GM23338 (cell line): Measurements from ENCODE around the gene SBF1. TPM values are rescaled to one million over a fixed set of nuclear protein-coding genes. Genes with fewer than 3 reads are reported as not detected.

Source experiments
- ATAC-seq: fragments of 200-7000 bp; cut with Tn5 transposase; 3 replicates; pipeline ENCODE4 v1.9.1; 2020
- DNase-seq: peaks from one replicate; pipeline ENCODE4 v3.0.0-alpha.2; 2015; ENCODE audit warnings: low spot score
- H2AFZ ChIP-seq: fragments of 200-600 bp; sonication (generic); 2 replicates; pipeline ENCODE4 v1.8.0; 2016; ENCODE audit warnings: antibody characterized with exemption, mild to moderate bottlenecking, moderate library complexity
- H3F3A ChIP-seq: fragments of 200-600 bp; sonication (generic); replicated peaks from 2 replicates; pipeline ENCODE4 v1.8.0; 2017; ENCODE audit warnings: antibody characterized with exemption, mixed run types, low read depth
- H3K27ac ChIP-seq: fragments of 200-600 bp; sonication (generic); 2 replicates; pipeline ENCODE4 v1.6.1; 2016; ENCODE audit warnings: low read depth
- H3K27me3 ChIP-seq: fragments of 200-600 bp; sonication (generic); 2 replicates; pipeline ENCODE4 v1.8.0; 2016; ENCODE audit warnings: mild to moderate bottlenecking, mixed run types, moderate library complexity; ENCODE audit not compliant: insufficient read depth
- H3K36me3 ChIP-seq: fragments of 200-600 bp; sonication (generic); 2 replicates; pipeline ENCODE4 v1.8.0; 2016; ENCODE audit warnings: mild to moderate bottlenecking; ENCODE audit not compliant: insufficient read depth
- H3K4me1 ChIP-seq: fragments of 200-600 bp; sonication (generic); 2 replicates; pipeline ENCODE4 v1.8.0; 2016; ENCODE audit warnings: mild to moderate bottlenecking, moderate library complexity; ENCODE audit not compliant: insufficient read depth
- H3K4me2 ChIP-seq: fragments of 200-600 bp; sonication (generic); 2 replicates; pipeline ENCODE4 v1.7.1; 2017; ENCODE audit warnings: mixed run types
- H3K4me3 ChIP-seq: fragments of 200-600 bp; sonication (generic); 2 replicates; pipeline ENCODE4 v1.6.1; 2016; ENCODE audit warnings: mixed run types
- H3K79me2 ChIP-seq: fragments of 200-600 bp; sonication (generic); replicated peaks from 2 replicates; pipeline ENCODE4 v1.8.0; 2017; ENCODE audit warnings: mild to moderate bottlenecking; ENCODE audit not compliant: insufficient read depth
- H3K9me2 ChIP-seq: fragments of 200-600 bp; sonication (generic); 2 replicates; pipeline ENCODE4 v1.8.0; 2017; ENCODE audit not compliant: insufficient read depth
- H4K20me1 ChIP-seq: fragments of 200-600 bp; sonication (generic); replicated peaks from 2 replicates; pipeline ENCODE4 v1.8.0; 2017; ENCODE audit warnings: mild to moderate bottlenecking; ENCODE audit not compliant: insufficient read depth
- H3K27ac Mint-ChIP-seq: 2 replicates; pipeline ENCODE4 v1.8.0; 2020; ENCODE audit warnings: inconsistent platforms, mild to moderate bottlenecking, moderate library complexity, mixed read lengths
- H3K27me3 Mint-ChIP-seq: 3 replicates; pipeline ENCODE4 v1.8.0; 2022; ENCODE audit warnings: low read depth, mild to moderate bottlenecking, moderate library complexity, mixed read lengths, inconsistent platforms; ENCODE audit not compliant: insufficient read depth, poor library complexity
- H3K36me3 Mint-ChIP-seq: 3 replicates; pipeline ENCODE4 v1.8.0; 2021; ENCODE audit warnings: low read depth, mild to moderate bottlenecking, inconsistent platforms, moderate library complexity, mixed read lengths
- H3K4me1 Mint-ChIP-seq: 3 replicates; pipeline ENCODE4 v1.8.0; 2020; ENCODE audit warnings: mild to moderate bottlenecking, inconsistent platforms, mixed read lengths
- H3K4me3 Mint-ChIP-seq: 3 replicates; pipeline ENCODE4 v1.8.0; 2021; ENCODE audit warnings: moderate library complexity, mild to moderate bottlenecking, inconsistent platforms, mixed read lengths
- H3K9me3 Mint-ChIP-seq: 3 replicates; pipeline ENCODE4 v1.8.0; 2020; ENCODE audit warnings: moderate library complexity, mild to moderate bottlenecking, inconsistent platforms, mixed read lengths
- CREB1 ChIP-seq: fragments of 250-450 bp; sonication (Bioruptor Pico); IDR thresholded peaks from 2 replicates; pipeline ENCODE4 v1.5.0; 2020; ENCODE audit warnings: low read depth, mild to moderate bottlenecking, moderate library complexity
- EZH2phosphoT487 ChIP-seq: fragments of 200-600 bp; sonication (generic); IDR thresholded peaks from one replicate; pipeline ENCODE4 v1.8.1; 2018; ENCODE audit warnings: antibody characterized with exemption; ENCODE audit not compliant: unreplicated experiment
- JUNB ChIP-seq: IDR thresholded peaks from one replicate; pipeline ENCODE4 v1.6.1; 2016; ENCODE audit warnings: antibody characterized with exemption; ENCODE audit not compliant: unreplicated experiment
- NANOG ChIP-seq: IDR thresholded peaks from 2 replicates; pipeline ENCODE4 v1.6.1; 2016; ENCODE audit warnings: antibody characterized with exemption, borderline replicate concordance
- POLR2AphosphoS5 ChIP-seq: IDR thresholded peaks from 2 replicates; pipeline ENCODE4 v1.6.1; 2016; ENCODE audit warnings: antibody characterized with exemption, low read depth
- STAT1 ChIP-seq: IDR thresholded peaks from one replicate; pipeline ENCODE4 v1.6.1; 2016; ENCODE audit warnings: antibody characterized with exemption; ENCODE audit not compliant: unreplicated experiment
- ZNF331 ChIP-seq: fragments of 250-450 bp; sonication (Bioruptor Pico); IDR thresholded peaks from 2 replicates; pipeline ENCODE4 v1.5.0; 2020; ENCODE audit warnings: low read depth, mild to moderate bottlenecking, moderate library complexity
- polyA plus RNA-seq: library from polyadenylated mRNA; unstranded; fragments of >200 nt; fragmentation: Nextera tagmentation; extraction: Ambion mirVana; gene quantifications from 2 replicates; pipeline ENCODE4 v1.2.1, GENCODE V29; 2016
- total RNA-seq: library from RNA; depleted of rRNA; stranded (reverse); fragments of >200 nt; shearing (Covaris generic); gene quantifications from 2 replicates; pipeline ENCODE4 v1.2.3, GENCODE V29; 2014
- TF ChIP-seq, protein P1 (sequence below): IDR thresholded peaks from one replicate; pipeline ENCODE4 v1.6.1; 2018; ENCODE audit warnings: antibody characterized with exemption; ENCODE audit not compliant: unreplicated experiment
- TF ChIP-seq, protein P2 (sequence below): fragments of 250-450 bp; sonication (Bioruptor Pico); IDR thresholded peaks from 2 replicates; pipeline ENCODE4 v1.5.0; 2020; ENCODE audit warnings: mild to moderate bottlenecking, moderate library complexity
- TF ChIP-seq, protein P3 (sequence below), 2 experiments: fragments of 200-600 bp in 1 of 2; sonication (generic) in 1 of 2; conservative IDR thresholded peaks; 2 replicates each; pipeline versions ENCODE4 v1.5.1 to v1.6.1; 2016 to 2017; ENCODE audit warnings: antibody characterized with exemption in 2 of 2, low read depth in 2 of 2, mild to moderate bottlenecking in 2 of 2, moderate library complexity in 1 of 2
- TF ChIP-seq, protein P4 (sequence below): IDR thresholded peaks from 2 replicates; pipeline ENCODE4 v1.6.1; 2016; ENCODE audit warnings: antibody characterized with exemption

SBF1 gene
- total and polyA plus RNA-seq, 2 experiments from 2014 or later: 26.5 to 85.4 TPM

DNA sequence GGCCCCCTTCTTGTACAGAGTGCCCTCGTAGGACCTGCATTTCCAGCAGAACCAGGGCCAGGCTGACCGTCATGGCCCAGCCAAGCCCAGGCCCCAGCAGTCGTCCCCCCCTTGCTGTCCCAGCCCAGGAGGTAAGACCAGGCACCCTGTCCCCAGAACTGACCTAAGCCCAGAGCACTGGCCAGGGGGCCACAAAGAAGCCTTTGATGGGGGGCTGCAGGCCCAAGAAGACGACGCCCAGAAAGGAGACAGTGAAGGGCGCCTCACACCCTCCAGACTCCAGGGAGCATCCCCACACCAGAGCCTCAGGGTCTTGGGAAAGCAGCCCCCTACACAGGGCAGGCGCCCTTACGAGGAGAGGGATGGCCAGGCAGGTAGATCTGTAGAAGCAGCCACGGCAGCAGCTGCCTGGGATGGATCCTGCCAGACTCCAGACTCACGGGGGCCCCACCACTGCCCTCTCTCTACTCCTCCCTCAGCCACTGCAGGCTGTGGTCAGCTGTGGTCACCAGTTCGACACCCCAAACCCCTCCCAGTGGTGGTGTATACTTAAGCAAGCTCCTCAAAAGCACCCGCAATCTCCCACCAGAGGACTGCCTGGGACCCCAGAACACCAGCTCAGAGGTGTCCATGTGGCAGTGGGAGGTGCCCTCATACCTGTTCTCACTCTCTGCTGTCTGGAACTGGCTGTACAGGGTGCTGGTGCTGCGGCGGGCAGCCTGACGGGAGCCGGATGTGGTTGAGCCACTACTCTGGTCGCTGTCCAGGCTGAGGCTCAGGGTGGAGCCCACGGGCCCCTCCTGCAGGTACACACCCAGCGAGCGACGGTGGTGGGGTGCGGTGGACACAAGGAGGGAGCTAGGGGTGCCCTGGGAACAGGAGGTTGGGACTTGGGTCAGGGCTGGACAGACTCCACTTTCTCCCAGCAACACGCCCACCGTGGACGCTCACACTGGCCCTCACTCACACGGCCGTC is 27.0 kb downstream of the SBF1 start:
- Histone ChIP-seq H3K4me3 (no peak overlapping the region), H3K4me1 (no peaks in the 10 kb centered on the region; the same call in 1 of the 2 replicates), H3K27me3 (no peaks in the 10 kb centered on the region), H3K79me2 (no peaks in the 10 kb centered on the region), H3K9me2 (no peaks in the 10 kb centered on the region), H3K27ac (no peak overlapping the region), H2AFZ (no peak overlapping the region), H4K20me1 (peaks cover 20% of the 10 kb centered on the region; the same call in 1 of the 2 replicates), H3K36me3 (no peaks in the 10 kb centered on the region), H3F3A (peaks cover 7% of the 10 kb centered on the region; the same call in 1 of the 2 replicates), H3K4me2 (no peak overlapping the region)
- no peak for DNase-seq
- peaks cover 24% of the 10 kb centered on the region for H3K27me3 Mint-ChIP-seq
- H3K27ac Mint-ChIP-seq: no peak overlapping the region
- TF ChIP-seq, protein P1, sequence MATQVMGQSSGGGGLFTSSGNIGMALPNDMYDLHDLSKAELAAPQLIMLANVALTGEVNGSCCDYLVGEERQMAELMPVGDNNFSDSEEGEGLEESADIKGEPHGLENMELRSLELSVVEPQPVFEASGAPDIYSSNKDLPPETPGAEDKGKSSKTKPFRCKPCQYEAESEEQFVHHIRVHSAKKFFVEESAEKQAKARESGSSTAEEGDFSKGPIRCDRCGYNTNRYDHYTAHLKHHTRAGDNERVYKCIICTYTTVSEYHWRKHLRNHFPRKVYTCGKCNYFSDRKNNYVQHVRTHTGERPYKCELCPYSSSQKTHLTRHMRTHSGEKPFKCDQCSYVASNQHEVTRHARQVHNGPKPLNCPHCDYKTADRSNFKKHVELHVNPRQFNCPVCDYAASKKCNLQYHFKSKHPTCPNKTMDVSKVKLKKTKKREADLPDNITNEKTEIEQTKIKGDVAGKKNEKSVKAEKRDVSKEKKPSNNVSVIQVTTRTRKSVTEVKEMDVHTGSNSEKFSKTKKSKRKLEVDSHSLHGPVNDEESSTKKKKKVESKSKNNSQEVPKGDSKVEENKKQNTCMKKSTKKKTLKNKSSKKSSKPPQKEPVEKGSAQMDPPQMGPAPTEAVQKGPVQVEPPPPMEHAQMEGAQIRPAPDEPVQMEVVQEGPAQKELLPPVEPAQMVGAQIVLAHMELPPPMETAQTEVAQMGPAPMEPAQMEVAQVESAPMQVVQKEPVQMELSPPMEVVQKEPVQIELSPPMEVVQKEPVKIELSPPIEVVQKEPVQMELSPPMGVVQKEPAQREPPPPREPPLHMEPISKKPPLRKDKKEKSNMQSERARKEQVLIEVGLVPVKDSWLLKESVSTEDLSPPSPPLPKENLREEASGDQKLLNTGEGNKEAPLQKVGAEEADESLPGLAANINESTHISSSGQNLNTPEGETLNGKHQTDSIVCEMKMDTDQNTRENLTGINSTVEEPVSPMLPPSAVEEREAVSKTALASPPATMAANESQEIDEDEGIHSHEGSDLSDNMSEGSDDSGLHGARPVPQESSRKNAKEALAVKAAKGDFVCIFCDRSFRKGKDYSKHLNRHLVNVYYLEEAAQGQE: no peak
- TF ChIP-seq POLR2AphosphoS5 (no peak), EZH2phosphoT487 (no peak), ZNF331 (CRISPR knock-in tag) (no peak), NANOG (no peak), JUNB (no peak), CREB1 (no peak), STAT1 (no peak)
- TF ChIP-seq, protein P2, sequence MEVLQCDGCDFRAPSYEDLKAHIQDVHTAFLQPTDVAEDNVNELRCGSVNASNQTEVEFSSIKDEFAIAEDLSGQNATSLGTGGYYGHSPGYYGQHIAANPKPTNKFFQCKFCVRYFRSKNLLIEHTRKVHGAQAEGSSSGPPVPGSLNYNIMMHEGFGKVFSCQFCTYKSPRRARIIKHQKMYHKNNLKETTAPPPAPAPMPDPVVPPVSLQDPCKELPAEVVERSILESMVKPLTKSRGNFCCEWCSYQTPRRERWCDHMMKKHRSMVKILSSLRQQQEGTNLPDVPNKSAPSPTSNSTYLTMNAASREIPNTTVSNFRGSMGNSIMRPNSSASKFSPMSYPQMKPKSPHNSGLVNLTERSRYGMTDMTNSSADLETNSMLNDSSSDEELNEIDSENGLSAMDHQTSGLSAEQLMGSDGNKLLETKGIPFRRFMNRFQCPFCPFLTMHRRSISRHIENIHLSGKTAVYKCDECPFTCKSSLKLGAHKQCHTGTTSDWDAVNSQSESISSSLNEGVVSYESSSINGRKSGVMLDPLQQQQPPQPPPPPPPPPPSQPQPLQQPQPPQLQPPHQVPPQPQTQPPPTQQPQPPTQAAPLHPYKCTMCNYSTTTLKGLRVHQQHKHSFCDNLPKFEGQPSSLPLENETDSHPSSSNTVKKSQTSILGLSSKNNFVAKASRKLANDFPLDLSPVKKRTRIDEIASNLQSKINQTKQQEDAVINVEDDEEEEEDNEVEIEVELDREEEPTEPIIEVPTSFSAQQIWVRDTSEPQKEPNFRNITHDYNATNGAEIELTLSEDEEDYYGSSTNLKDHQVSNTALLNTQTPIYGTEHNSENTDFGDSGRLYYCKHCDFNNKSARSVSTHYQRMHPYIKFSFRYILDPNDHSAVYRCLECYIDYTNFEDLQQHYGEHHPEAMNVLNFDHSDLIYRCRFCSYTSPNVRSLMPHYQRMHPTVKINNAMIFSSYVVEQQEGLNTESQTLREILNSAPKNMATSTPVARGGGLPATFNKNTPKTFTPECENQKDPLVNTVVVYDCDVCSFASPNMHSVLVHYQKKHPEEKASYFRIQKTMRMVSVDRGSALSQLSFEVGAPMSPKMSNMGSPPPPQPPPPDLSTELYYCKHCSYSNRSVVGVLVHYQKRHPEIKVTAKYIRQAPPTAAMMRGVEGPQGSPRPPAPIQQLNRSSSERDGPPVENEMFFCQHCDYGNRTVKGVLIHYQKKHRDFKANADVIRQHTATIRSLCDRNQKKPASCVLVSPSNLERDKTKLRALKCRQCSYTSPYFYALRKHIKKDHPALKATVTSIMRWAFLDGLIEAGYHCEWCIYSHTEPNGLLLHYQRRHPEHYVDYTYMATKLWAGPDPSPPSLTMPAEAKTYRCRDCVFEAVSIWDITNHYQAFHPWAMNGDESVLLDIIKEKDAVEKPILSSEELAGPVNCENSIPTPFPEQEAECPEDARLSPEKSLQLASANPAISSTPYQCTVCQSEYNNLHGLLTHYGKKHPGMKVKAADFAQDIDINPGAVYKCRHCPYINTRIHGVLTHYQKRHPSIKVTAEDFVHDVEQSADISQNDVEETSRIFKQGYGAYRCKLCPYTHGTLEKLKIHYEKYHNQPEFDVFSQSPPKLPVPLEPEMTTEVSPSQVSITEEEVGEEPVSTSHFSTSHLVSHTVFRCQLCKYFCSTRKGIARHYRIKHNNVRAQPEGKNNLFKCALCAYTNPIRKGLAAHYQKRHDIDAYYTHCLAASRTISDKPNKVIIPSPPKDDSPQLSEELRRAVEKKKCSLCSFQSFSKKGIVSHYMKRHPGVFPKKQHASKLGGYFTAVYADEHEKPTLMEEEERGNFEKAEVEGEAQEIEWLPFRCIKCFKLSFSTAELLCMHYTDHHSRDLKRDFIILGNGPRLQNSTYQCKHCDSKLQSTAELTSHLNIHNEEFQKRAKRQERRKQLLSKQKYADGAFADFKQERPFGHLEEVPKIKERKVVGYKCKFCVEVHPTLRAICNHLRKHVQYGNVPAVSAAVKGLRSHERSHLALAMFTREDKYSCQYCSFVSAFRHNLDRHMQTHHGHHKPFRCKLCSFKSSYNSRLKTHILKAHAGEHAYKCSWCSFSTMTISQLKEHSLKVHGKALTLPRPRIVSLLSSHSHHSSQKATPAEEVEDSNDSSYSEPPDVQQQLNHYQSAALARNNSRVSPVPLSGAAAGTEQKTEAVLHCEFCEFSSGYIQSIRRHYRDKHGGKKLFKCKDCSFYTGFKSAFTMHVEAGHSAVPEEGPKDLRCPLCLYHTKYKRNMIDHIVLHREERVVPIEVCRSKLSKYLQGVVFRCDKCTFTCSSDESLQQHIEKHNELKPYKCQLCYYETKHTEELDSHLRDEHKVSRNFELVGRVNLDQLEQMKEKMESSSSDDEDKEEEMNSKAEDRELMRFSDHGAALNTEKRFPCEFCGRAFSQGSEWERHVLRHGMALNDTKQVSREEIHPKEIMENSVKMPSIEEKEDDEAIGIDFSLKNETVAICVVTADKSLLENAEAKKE (CRISPR knock-in tag): no peak
- TF ChIP-seq, protein P3, sequence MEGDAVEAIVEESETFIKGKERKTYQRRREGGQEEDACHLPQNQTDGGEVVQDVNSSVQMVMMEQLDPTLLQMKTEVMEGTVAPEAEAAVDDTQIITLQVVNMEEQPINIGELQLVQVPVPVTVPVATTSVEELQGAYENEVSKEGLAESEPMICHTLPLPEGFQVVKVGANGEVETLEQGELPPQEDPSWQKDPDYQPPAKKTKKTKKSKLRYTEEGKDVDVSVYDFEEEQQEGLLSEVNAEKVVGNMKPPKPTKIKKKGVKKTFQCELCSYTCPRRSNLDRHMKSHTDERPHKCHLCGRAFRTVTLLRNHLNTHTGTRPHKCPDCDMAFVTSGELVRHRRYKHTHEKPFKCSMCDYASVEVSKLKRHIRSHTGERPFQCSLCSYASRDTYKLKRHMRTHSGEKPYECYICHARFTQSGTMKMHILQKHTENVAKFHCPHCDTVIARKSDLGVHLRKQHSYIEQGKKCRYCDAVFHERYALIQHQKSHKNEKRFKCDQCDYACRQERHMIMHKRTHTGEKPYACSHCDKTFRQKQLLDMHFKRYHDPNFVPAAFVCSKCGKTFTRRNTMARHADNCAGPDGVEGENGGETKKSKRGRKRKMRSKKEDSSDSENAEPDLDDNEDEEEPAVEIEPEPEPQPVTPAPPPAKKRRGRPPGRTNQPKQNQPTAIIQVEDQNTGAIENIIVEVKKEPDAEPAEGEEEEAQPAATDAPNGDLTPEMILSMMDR (conservative IDR thresholded peaks at IDR 0.05; ENCODE audit: low read depth in 2 of 2): no peak
- TF ChIP-seq, protein P4, sequence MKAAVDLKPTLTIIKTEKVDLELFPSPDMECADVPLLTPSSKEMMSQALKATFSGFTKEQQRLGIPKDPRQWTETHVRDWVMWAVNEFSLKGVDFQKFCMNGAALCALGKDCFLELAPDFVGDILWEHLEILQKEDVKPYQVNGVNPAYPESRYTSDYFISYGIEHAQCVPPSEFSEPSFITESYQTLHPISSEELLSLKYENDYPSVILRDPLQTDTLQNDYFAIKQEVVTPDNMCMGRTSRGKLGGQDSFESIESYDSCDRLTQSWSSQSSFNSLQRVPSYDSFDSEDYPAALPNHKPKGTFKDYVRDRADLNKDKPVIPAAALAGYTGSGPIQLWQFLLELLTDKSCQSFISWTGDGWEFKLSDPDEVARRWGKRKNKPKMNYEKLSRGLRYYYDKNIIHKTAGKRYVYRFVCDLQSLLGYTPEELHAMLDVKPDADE: no peak
- H3K36me3 Mint-ChIP-seq: peaks cover 31% of the 10 kb centered on the region
- ATAC-seq: no peak
- H3K4me3 Mint-ChIP-seq: no peak overlapping the region
- H3K4me1 Mint-ChIP-seq: peaks cover 17% of the 10 kb centered on the region
- no peaks in the 10 kb centered on the region for H3K9me3 Mint-ChIP-seq
